Measurements from ENCODE around the gene MDH1. TPM values are rescaled to one million over a fixed set of nuclear protein-coding genes. Genes with fewer than 3 reads are reported as not detected.

MDH1 gene
- polyA plus RNA-seq, 2 of the 4 experiments (the other 2 are of a cell fraction), result 220 to 425 TPM

GRCh38 chr2:63576546-63576945 lies 12.2 kb upstream of the MDH1 start:
- FAIRE-seq (no peak), ATAC-seq (no peak), DNase-seq (ENCODE audit: low read depth in 1 of 2, low spot score in 1 of 2) (no peak)
- H3K4me1 ChIP-seq, result no peaks in the 10 kb centered on the region
- ChIA-PET CTCF (no interaction called here), POLR2A (interaction anchor here (3.7 kb wide), 1 partner anchor 12 kb away, joined by 17 read pairs; the partner anchor contains the start of genes MDH1 and WDPCP)
- no peak overlapping the region for H3K4me2 ChIP-seq
- TF ChIP-seq SREBF2 (IDR thresholded peaks at IDR 0.05) (no peak), CTCF (IDR thresholded peaks at IDR 0.05) (no peak), FOXS1 (CRISPR knock-in tag; IDR thresholded peaks at IDR 0.05) (no peak), HDAC2 (IDR thresholded peaks at IDR 0.05) (no peak), POLR2AphosphoS2 (conservative IDR thresholded peaks at IDR 0.05; ENCODE audit: low read length) (no peak), CEBPB (IDR thresholded peaks at IDR 0.05) (no peak), HES2 (IDR thresholded peaks at IDR 0.05) (no peak), BCL3 (IDR thresholded peaks at IDR 0.05) (no peak), RFX5 (IDR thresholded peaks at IDR 0.05) (no peak)
- H3K27ac ChIP-seq, result no peak overlapping the region
- no peaks in the 10 kb centered on the region for H3K9me3 ChIP-seq
- no peak overlapping the region for H3K4me3 ChIP-seq

GRCh38 chr2:63578767-63579166 lies 10.0 kb upstream of the MDH1 start:
- Histone ChIP-seq H3K27ac (no peak overlapping the region), H3K4me1 (no peaks in the 10 kb centered on the region), H3K9me3 (no peaks in the 10 kb centered on the region), H3K4me2 (no peak overlapping the region), H3K4me3 (no peak overlapping the region)
- DNase-seq (ENCODE audit: low read depth in 1 of 2, low spot score in 1 of 2) (no peak), ATAC-seq (no peak), FAIRE-seq (no peak)
- TF ChIP-seq FOXS1 (CRISPR knock-in tag; IDR thresholded peaks at IDR 0.05) (no peak), ELK1 (IDR thresholded peaks at IDR 0.05; ENCODE audit: low read depth, low read length) (no peak), EHMT2 (IDR thresholded peaks at IDR 0.05; ENCODE audit: low read depth) (no peak), HOXB5 (CRISPR knock-in tag; IDR thresholded peaks at IDR 0.05) (no peak), POLR2AphosphoS2 (conservative IDR thresholded peaks at IDR 0.05; ENCODE audit: low read length) (no peak), PBX3 (IDR thresholded peaks at IDR 0.05) (no peak), REST (IDR thresholded peaks at IDR 0.05) (no peak), RARB (CRISPR knock-in tag; IDR thresholded peaks at IDR 0.05) (no peak), SMC3 (IDR thresholded peaks at IDR 0.05) (no peak), RAD21 (conservative IDR thresholded peaks at IDR 0.05 in 1 of 2, IDR thresholded peaks at IDR 0.05 in 1 of 2) (no peak), PHF8 (IDR thresholded peaks at IDR 0.05; ENCODE audit: borderline replicate concordance, low read depth) (no peak), ATOH8 (CRISPR knock-in tag; IDR thresholded peaks at IDR 0.05; ENCODE audit: low read depth) (no peak), HMGXB4 (CRISPR knock-in tag; IDR thresholded peaks at IDR 0.05; ENCODE audit: borderline replicate concordance) (no peak), HEYL (CRISPR knock-in tag; IDR thresholded peaks at IDR 0.05) (no peak)
- ChIA-PET CTCF (interaction anchor here (1.0 kb wide), 1 partner anchor 9 kb away, joined by 4 read pairs; the partner anchor contains the start of gene WDPCP), POLR2A (interaction anchor here (3.7 kb wide), 1 partner anchor 9 kb away, joined by 17 read pairs; the partner anchor contains the start of genes MDH1 and WDPCP)
- 94% methylated on average over 3 of the region's 3 CpGs for WGBS (ENCODE audit: missing lambda C conversion rate)

All from A549 (cell line).